Skeletal muscle tissue (tissue), 4 donors: ENCODE data around the gene PCDH12. TPM values are rescaled to one million over a fixed set of nuclear protein-coding genes. Genes with fewer than 3 reads are reported as not detected.

Source experiments
- H3K27ac ChIP-seq: one replicate; pipeline ENCODE4 v1.7.0; 2013; ENCODE audit warnings: mild to moderate bottlenecking, low read depth, low read length, inconsistent platforms
- H3K27me3 ChIP-seq, 3 donors: one replicate each; pipeline ENCODE4 v1.7.0; 2013; ENCODE audit warnings: low read length in 3 of 3; ENCODE audit not compliant: control insufficient read depth in 3 of 3, insufficient read depth in 3 of 3
- H3K36me3 ChIP-seq, 3 donors: one replicate each; pipeline ENCODE4 v1.7.0; 2013; ENCODE audit warnings: low read length in 3 of 3; ENCODE audit not compliant: control insufficient read depth in 3 of 3, insufficient read depth in 3 of 3
- H3K4me1 ChIP-seq, 3 donors: one replicate each; pipeline ENCODE4 v1.7.0; 2013; ENCODE audit warnings: low read length in 3 of 3, mild to moderate bottlenecking in 3 of 3; ENCODE audit not compliant: control insufficient read depth in 3 of 3, insufficient read depth in 3 of 3
- H3K4me3 ChIP-seq, 3 donors: one replicate each; pipeline ENCODE4 v1.7.0; 2013; ENCODE audit warnings: low read length in 3 of 3
- H3K9ac ChIP-seq, 3 donors: one replicate each; pipeline ENCODE4 v1.7.0; 2013; ENCODE audit warnings: low read length in 3 of 3, mild to moderate bottlenecking in 3 of 3, moderate library complexity in 2 of 3, low read depth in 1 of 3
- H3K9me3 ChIP-seq, 3 donors: one replicate each; pipeline ENCODE4 v1.7.0; 2013; ENCODE audit warnings: low read length in 3 of 3; ENCODE audit not compliant: control insufficient read depth in 3 of 3
- total RNA-seq: library from RNA; depleted of rRNA; stranded (reverse); fragments of >200 nt; gene quantifications from one replicate; pipeline ENCODE4 v1.2.3, GENCODE V29; 2014
- donor health status: Osteomylitis.

Gene PCDH12
- total RNA-seq, 1 donor from 2014 or later = 12.0 TPM

DNA sequence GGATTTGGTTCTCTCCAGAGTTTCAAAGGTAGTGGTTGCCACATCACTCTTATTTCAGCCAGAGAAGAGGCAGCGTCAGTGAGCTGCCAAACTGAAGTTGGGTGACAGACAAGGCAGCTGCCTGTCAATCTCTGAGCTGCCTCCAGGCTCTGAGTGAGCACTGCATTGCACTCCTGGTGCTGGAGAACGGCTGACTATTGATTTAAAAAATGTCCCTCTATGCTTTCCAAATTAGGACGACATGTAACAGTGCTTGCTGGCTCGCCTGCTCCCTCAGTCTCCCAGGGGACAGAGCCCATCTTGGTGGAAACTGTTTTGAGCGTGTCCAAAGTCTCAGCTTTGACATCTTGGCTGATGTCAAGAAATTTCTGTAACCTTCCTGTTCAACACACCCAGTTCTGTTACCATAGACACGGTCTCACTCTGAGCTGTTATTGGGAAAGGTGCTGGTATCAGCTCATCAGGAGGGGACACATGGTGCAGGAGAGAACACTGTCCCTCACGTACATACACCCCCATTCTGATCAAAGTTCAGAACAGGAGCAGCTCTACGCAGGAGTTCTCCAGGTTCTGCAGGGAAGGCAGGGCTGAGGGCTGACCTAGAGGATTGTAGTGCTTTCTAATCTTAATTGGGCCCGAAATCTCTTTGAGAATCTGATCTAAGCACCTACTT is 15.7 kb downstream of the PCDH12 start:
- Histone ChIP-seq H3K4me3 (no peak overlapping the region), H3K9me3 (no peaks in the 10 kb centered on the region), H3K27me3 (peaks cover 11 to 21% (median 14%) of the 10 kb centered on the region in 3 donors), H3K4me1 (peaks cover 19 to 30% (median 28%) of the 10 kb centered on the region in 3 donors), H3K36me3 (peaks cover 10 to 23% (median 20%) of the 10 kb centered on the region in 3 donors), H3K9ac (peak overlapping the region in 1 of 3 donors; percentile 58), H3K27ac (no peak overlapping the region)

DNA sequence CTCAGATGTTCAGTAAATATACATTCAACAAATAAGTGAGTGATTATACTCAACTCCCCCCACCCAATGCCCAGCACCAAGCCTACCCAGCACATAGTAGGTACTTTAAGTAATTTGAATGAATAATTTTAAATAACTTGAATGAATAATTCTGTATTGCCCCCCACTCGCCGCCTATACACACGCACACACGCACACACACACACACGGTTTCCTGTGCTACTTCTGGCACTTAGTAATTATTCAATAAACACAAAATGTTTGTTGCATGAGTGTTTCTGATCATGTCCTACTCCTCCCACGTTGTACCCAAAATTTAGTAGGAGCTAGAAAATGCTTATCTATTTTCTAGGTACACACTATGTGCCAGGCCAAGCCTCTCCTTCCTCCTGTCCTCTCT is 16.2 kb downstream of the PCDH12 start:
- peak overlapping the region; percentile 11 for H3K27ac ChIP-seq
- H3K36me3 ChIP-seq = peaks cover 16 to 28% (median 26%) of the 10 kb centered on the region in 3 donors

DNA sequence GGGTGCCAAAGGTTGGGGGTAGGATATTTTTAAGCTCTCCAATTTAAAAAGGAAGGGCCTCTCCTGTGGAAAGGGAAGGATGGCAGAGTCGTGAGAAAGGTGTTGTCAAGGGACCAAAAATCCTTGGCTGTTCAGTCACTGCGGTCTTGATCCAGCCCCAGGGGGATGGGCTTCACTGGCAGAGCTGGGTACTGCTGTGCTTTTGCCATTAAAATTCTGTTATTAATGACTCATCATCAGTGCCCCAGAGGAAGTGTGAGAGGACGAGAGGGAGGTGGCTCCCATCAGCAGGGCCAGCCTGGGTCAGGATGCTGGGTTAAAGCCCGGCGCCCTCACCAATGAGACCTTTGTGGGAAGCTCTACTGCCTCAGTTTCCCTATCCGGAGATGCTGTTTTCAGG is 16.7 kb downstream of the PCDH12 start:
- Histone ChIP-seq H3K36me3 (peaks cover 18 to 31% (median 30%) of the 10 kb centered on the region in 3 donors), H3K4me1 (peaks cover 16 to 27% (median 26%) of the 10 kb centered on the region in 3 donors), H3K9ac (peak overlapping the region in 1 of 3 donors; percentile 3), H3K27ac (peak overlapping the region; percentile 11), H3K9me3 (no peaks in the 10 kb centered on the region), H3K4me3 (no peak overlapping the region), H3K27me3 (peaks cover 8 to 17% (median 10%) of the 10 kb centered on the region in 3 donors)

More for the DNA sequence above, 16.2 kb downstream of the PCDH12 start:
- Histone ChIP-seq H3K4me1 (peaks cover 19 to 30% (median 28%) of the 10 kb centered on the region in 3 donors), H3K9me3 (no peaks in the 10 kb centered on the region), H3K9ac (no peak overlapping the region), H3K27me3 (peaks cover 11 to 20% (median 14%) of the 10 kb centered on the region in 3 donors), H3K4me3 (no peak overlapping the region)

DNA sequence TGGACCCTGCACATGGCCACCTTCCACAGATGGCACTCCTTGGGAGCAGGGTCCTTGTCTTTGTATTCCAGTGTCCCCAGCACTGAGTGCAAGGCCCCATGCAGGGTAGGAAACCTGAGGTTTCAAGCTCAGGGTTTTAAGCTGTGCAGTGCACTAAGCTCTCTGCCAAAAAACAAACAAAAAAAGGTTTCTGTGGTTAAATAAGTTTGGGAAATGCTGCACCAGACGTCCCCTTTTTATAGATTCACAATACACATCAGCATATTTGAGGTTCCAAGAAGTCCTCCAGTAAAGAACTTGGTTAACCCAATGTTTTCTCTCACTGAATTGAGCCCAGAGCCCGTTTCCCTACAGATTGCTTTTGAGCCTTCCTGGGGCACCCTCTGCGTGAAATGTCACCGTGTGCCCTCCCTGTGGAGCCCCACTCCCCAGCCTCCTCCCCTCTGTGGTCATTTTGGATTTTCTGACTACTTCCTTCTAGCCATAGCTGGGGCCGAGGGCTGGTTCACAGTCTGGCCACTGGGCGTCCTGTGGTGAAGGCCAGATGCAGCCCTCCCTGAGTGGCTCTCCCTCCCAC is 17.2 kb downstream of the PCDH12 start:
- H3K9me3 ChIP-seq = no peaks in the 10 kb centered on the region
- peaks cover 12 to 22% (median 20%) of the 10 kb centered on the region in 3 donors for H3K4me1 ChIP-seq
- H3K36me3 ChIP-seq = peaks cover 22 to 36% (median 36%) of the 10 kb centered on the region in 3 donors
- peak overlapping the region in 1 of 3 donors; percentile 3 for H3K9ac ChIP-seq
- H3K4me3 ChIP-seq = no peak overlapping the region
- peaks cover 6 to 11% (median 7%) of the 10 kb centered on the region in 3 donors for H3K27me3 ChIP-seq
- peak overlapping the region; percentile 33 for H3K27ac ChIP-seq

DNA sequence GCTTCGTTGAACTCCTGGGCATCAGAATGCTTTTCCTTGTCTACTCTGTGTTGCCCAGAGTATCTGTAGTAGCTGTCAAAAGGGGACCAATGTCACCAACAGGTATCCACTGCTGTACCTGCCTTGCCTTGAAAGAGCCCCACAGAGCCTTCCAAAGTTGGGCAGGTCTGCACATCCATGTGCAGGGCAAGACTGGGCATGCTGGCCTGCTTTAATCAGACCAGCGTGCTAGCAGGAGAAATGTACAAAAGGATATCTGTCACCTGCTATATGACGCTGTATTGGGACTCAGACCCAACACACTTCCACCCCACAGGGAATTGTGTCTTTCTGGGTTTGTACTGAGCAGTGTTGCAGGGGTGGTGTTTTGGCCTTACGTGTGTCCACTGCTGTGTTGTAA is 22.5 kb downstream of the PCDH12 start:
- H3K27me3 ChIP-seq = no peaks in the 10 kb centered on the region
- H3K9ac ChIP-seq = no peak overlapping the region
- peaks cover 65 to 82% (median 72%) of the 10 kb centered on the region in 3 donors for H3K36me3 ChIP-seq
- H3K9me3 ChIP-seq = no peaks in the 10 kb centered on the region
- no peak overlapping the region for H3K27ac ChIP-seq
- no peak overlapping the region for H3K4me3 ChIP-seq
- H3K4me1 ChIP-seq = peaks cover 2 to 9% (median 4%) of the 10 kb centered on the region in 3 donors

DNA sequence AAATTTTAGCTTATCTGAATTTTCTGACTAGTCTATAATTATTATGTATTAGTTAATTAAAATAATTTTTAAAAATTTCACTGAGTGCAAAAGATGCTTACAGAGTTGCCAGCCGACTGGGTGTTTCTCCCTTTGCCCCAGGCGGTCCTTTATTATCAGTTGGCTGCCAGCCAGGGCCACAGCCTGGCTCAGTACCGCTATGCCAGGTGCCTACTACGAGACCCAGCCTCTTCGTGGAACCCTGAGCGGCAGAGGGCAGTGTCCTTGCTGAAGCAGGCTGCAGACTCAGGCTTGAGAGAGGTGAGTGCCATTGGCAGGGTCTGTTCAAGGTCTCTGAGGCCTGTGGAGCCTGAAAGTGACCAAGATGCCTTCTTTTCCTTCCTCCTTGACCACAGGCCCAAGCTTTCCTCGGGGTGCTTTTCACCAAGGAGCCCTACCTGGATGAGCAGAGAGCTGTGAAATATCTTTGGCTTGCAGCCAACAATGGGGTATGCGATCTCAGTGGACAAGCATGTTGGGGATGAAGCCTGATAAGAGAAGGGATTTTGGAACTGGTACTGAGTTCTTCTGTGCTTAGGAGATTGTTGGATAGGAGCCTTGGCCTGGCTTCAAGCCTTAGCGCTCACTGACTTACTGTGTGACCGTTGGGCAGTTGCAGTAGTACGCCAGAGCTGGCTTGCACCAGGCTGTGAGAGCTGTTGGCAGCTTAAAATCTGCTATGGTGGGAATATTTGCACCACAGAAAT is 23.7 kb downstream of the PCDH12 start:
- Histone ChIP-seq H3K9me3 (no peaks in the 10 kb centered on the region), H3K4me1 (peaks cover 0 to 10% (median 9%) of the 10 kb centered on the region in 3 donors), H3K27me3 (no peaks in the 10 kb centered on the region), H3K36me3 (peaks cover 73 to 88% (median 76%) of the 10 kb centered on the region in 3 donors), H3K27ac (no peak overlapping the region), H3K4me3 (no peak overlapping the region), H3K9ac (peak overlapping the region in 1 of 3 donors; percentile 35)

DNA sequence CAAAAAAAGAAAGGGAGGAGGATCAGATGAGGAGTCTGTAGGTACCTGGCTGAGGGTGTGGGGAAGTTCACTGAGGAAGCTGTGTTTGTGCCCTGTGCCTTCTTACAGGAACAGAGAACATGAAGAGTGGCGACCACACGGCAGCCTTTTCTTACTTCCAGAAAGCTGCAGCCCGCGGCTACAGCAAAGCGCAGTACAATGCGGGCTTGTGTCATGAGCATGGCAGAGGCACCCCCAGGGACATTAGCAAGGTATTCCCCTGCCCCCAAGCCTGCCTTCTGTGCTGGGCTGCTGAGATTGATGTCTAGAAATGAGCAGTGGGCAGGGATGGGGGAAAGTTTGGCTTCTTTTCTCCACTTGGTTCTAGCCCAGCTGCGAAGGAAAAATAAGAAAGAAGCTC is 24.9 kb downstream of the PCDH12 start:
- peaks cover 74 to 88% (median 75%) of the 10 kb centered on the region in 3 donors for H3K36me3 ChIP-seq
- H3K9ac ChIP-seq = no peak overlapping the region
- no peak overlapping the region for H3K27ac ChIP-seq
- H3K27me3 ChIP-seq = no peaks in the 10 kb centered on the region
- no peaks in the 10 kb centered on the region for H3K9me3 ChIP-seq
- H3K4me1 ChIP-seq = peaks cover 0 to 13% (median 13%) of the 10 kb centered on the region in 3 donors
- no peak overlapping the region for H3K4me3 ChIP-seq

DNA sequence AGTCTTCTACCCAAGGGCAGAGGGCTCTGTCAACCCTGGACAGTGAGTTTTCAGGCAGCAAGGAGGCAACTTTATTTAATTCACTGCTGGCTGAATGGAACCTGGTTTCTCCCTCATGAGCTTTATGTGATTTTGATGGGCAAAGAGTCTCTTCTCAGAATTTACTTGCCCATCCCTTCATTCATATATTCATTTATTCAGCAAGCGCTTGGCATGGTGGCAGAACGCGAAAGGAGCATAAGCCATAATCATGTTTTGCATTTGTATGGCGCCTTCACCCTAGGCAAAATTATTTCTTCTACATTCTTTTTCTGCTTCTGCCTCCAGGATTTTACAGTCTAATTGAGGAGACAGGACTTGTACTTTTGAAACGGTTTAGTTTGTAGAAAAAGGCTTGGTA is 26.3 kb downstream of the PCDH12 start:
- Histone ChIP-seq H3K4me1 (peaks cover 7 to 19% (median 15%) of the 10 kb centered on the region in 3 donors), H3K4me3 (no peak overlapping the region), H3K27ac (no peak overlapping the region), H3K27me3 (no peaks in the 10 kb centered on the region), H3K36me3 (peaks cover 79 to 88% (median 81%) of the 10 kb centered on the region in 3 donors), H3K9me3 (no peaks in the 10 kb centered on the region), H3K9ac (no peak overlapping the region)

DNA sequence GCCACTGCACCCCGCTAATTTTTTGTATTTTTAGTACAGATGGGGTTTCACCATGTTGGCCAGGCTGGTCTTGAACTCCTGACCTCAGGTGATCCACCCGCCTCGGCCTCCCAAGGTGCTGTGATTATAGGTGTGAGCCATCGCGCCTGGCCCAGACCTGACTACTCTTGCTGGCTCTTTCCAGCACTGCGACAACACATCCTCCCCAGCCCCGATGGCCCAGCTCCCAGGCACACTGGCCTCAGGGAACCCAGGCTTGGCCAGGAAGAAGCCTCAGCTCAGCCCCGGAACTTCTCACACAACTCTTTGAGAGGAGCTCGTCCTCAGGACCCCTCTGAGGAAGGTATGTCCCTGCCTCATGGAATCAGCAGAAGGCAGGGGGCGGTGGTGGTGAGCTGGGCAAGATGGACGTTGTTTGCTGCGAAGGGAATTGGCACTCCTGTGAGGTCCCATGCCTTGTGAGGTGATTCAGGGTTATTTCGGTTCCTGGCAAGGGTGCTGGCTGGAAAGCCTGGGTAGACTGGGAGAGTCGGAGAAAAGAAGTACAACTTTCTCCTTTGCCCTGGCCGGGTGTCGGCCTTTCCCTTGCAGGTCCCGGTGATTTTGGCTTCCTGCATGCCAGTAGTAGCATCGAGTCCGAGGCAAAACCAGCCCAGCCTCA is 28.5 kb downstream of the PCDH12 start:
- peak overlapping the region in 1 of 3 donors; percentile 63 for H3K9ac ChIP-seq
- no peak overlapping the region for H3K4me3 ChIP-seq
- H3K4me1 ChIP-seq = peaks cover 7 to 20% (median 11%) of the 10 kb centered on the region in 3 donors
- peak overlapping the region; percentile 59 for H3K27ac ChIP-seq
- no peaks in the 10 kb centered on the region for H3K9me3 ChIP-seq
- no peaks in the 10 kb centered on the region for H3K27me3 ChIP-seq
- H3K36me3 ChIP-seq = peaks cover 73 to 78% (median 77%) of the 10 kb centered on the region in 3 donors
